GM21367 (cell line): ENCODE results near the gene LAMA4.

Experiments used
- ATAC-seq: cut with Tn5 transposase; IDR thresholded peaks from one replicate; pipeline ENCODE4 v1.9.1; 2021; ENCODE audit not compliant: unreplicated experiment

Gene LAMA4, protein sequence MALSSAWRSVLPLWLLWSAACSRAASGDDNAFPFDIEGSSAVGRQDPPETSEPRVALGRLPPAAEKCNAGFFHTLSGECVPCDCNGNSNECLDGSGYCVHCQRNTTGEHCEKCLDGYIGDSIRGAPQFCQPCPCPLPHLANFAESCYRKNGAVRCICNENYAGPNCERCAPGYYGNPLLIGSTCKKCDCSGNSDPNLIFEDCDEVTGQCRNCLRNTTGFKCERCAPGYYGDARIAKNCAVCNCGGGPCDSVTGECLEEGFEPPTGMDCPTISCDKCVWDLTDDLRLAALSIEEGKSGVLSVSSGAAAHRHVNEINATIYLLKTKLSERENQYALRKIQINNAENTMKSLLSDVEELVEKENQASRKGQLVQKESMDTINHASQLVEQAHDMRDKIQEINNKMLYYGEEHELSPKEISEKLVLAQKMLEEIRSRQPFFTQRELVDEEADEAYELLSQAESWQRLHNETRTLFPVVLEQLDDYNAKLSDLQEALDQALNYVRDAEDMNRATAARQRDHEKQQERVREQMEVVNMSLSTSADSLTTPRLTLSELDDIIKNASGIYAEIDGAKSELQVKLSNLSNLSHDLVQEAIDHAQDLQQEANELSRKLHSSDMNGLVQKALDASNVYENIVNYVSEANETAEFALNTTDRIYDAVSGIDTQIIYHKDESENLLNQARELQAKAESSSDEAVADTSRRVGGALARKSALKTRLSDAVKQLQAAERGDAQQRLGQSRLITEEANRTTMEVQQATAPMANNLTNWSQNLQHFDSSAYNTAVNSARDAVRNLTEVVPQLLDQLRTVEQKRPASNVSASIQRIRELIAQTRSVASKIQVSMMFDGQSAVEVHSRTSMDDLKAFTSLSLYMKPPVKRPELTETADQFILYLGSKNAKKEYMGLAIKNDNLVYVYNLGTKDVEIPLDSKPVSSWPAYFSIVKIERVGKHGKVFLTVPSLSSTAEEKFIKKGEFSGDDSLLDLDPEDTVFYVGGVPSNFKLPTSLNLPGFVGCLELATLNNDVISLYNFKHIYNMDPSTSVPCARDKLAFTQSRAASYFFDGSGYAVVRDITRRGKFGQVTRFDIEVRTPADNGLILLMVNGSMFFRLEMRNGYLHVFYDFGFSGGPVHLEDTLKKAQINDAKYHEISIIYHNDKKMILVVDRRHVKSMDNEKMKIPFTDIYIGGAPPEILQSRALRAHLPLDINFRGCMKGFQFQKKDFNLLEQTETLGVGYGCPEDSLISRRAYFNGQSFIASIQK (N-terminal part only)

DNA sequence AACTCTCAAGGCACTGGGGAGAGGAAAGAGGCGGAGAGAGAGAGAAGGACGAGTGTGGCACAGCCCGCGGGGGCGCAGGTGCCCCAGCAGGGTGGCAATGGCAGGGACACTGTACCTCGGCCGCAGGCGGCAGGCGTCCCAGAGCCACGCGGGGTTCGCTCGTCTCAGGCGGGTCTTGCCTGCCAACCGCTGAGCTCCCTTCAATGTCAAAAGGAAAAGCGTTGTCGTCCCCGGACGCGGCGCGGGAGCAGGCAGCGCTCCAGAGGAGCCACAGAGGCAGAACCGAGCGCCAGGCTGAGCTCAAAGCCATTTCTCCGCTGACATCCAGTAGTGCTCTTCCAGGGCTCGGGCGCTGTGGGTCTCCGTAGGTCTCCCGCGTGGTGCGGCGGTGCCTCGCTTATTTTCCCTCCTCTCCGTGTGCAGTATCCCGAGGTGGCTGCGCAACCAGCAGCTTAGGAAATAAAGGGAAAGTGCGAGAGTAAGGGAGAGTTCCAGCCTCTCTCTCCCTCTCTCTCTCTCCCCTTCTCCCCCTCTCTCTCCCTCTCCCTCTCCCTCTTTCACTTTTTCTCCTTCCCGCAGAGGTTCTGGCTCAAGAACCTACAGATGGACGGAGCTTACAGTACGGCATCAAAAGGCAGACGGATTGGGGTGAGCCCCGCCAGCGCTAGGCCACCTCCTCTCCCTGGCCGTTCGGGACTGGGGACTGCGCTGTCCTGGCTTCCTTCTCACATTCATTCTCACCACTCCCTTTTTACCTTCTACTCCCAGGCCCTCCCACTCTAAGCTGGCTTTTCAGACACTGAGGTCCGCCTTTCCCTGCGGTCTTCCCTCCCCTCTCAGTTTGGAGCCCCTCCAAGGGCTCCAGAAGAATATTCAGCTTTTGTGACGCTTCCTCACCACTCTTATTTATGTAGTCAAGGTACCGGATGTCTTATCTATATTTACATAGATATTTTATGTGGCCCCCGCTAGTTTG, at the start of gene LAMA4:
TSS of gene LAMA4 (minus strand) at position 727 of the 976 bp plus-strand sequence. CDS start at position 310, 417 bp downstream.
- ATAC-seq, result no peak

GRCh38 chr6:112302142-112302705, 47.9 kb upstream of the LAMA4 start:
- no peak for ATAC-seq

GRCh38 chr6:112300896-112301295, 46.5 kb upstream of the LAMA4 start:
- no peak for ATAC-seq

GRCh38 chr6:112298816-112299281, 44.5 kb upstream of the LAMA4 start:
- ATAC-seq, result no peak

DNA sequence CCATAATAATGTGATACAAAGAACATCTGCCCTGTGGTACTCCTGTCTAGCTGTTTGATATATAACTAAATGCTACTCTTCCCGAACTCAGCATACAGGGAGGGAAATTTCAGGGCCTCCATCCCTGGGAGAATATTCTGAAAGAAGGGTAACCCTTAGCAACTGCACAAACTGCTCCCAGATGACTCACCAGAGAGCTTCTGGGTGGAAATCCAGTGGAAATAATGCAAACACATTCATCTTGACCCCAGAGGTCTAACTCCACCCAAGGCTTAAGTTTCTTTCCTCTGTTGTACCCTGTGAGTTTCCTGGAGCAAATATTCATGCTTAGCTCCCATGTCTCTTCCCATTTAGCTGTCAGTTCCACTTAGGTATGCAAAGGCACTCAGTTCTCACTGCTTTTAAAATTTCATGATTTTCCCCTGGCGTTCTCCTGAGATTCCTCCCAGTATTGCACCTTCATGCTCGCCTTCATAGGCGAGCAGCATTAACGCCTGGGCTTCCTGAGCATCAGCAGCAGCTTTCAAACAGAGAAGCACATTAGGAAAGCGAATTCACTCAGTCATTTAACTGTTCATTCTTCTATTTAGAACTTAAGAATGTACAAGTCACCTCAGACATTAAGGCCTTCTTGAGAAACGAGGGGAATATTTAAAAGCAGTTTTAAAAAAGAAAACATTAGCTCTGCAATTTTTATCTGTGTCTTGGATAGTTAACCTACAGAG, 43.8 kb upstream of the LAMA4 start:
- ATAC-seq, result no peak

DNA sequence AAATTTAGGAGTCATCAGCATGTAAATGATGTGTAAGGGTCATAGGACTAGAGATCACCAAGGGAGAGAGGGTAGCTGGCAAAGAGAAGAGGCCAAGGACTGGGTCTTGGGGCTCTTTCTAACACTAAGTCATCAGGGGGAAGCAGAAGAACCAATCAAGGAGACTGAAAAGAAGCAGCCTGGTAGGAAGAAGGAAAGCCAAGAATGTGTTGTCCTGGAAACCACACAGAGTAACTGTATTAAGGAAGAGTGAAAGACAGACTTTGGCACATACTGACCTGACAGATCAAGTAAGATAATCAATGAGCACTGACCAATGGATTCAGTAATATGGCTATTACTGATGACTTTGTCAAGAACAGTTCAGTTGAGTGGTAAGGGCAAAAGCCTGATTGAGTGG, 42.3 kb upstream of the LAMA4 start:
- ATAC-seq, result no peak

GRCh38 chr6:112296122-112296521, 41.8 kb upstream of the LAMA4 start:
- peak; percentile 86 for ATAC-seq

DNA sequence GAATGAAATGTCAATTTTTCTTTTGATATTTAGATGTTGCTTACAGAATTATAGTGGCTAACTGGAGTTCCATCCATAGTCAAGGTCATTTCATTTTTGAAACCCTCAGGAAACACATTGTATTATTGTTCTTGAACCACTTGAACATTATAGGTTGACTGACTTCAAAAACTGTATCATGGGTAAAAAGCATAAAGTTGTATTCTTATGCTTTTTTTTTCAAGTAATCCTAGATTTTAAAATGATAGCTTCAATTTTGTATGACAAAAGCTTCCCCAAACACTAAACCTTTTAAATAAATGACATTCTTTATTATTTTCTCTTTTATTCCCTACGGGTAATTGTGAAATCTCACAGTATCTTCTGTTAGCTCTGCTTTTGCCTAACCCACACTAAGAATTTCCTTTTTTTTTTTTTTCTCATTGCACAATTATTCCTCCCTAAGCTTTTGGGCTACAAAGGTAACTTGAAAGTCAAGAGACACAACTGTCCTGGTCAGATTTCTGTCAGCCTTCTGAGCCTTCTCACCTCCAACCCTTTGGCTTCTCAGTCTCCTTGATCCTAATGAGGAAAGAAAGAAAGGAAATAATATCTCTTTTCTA, 36.9 kb upstream of the LAMA4 start:
- no peak for ATAC-seq

- no peak for ATAC-seq
These were observed 34.7 kb upstream of the LAMA4 start for GRCh38 chr6:112289038-112289566.

DNA sequence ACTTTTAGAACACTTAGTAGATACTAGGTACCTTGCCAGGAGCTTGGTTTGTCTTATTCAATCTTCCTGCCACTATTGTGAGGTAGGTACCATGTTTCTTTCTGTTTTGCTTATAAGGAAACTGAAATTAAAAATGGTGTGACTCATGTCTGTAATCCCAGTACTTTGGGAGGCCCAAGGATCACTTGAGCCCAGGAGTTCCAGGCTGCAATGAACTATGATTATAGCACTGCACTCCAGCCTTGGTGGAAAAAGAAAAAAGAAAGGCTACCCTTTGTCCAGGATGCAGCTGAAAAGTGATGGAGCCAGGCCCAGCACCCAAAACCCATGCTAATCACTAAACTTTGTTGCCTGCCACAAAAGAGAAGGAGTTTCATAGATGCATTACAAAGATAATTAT, 34.1 kb upstream of the LAMA4 start:
- no peak for ATAC-seq

- ATAC-seq, result no peak
These were observed 33.3 kb upstream of the LAMA4 start for GRCh38 chr6:112287577-112288225.

- no peak for ATAC-seq
These were observed 32.3 kb upstream of the LAMA4 start for GRCh38 chr6:112286500-112287144.

DNA sequence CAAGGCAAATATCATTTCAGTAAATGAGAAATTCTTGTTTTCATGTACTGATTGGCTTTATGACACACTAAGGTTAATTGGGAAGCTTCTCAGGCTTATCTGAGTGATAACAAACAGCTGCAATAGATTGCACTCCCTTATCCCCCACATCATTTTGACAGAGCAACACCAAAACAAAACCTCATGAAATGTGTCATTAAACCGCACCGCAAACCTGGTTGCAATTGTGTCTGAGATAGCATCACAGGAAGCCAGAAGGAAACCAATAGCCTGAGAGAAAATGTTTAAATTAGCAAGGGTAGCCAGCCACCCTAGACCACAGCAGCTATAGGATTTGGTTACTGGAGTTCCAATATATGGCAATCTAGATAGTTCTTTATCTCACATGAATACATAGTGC, 31.6 kb upstream of the LAMA4 start:
- ATAC-seq, result peak; percentile 51

DNA sequence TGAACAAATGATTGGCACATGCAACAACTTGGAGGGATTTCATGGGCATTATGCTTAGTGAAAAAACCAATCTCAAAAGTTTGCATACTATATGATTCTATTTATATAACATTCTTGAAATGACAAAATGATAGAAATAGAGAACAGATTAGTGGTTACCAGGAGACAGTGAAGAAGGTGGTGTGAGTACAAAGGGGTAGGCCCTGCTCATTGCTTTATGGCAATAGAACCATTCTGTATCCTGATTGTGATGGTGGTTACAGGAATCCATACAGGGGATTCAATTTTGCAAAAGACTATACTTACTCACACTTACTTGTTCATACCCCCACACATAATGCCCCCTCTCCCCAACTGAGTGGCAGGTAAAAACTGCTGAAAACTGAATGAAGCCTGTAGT, 30.2 kb upstream of the LAMA4 start:
- no peak for ATAC-seq

GRCh38 chr6:112283621-112284020, 29.3 kb upstream of the LAMA4 start:
- no peak for ATAC-seq

GRCh38 chr6:112281821-112282615, 27.7 kb upstream of the LAMA4 start:
- no peak for ATAC-seq
